K562 (cell line): ENCODE data around the gene TSPAN14. TPM values are rescaled to one million over a fixed set of nuclear protein-coding genes. Genes with fewer than 3 reads are reported as not detected.

Source experiments
- ATAC-seq: fragments of 200-7000 bp; cut with Tn5 transposase; 3 replicates; pipeline ENCODE4 v1.9.1; 2020; ENCODE audit warnings: moderate library complexity
- BruUV-seq: library from RNA; stranded (reverse); fragments of 400-500 nt; replicated peaks from 2 replicates; lab custom pipeline; 2021; lab: Mats Ljungman, UMichigan
- CTCF ChIA-PET: fragments of 300-600 bp; formaldehyde crosslinking; extraction: SDS; loops from one replicate; lab custom pipeline; 2021; ENCODE audit warnings: low intra/inter-chr PET ratio; lab: Yijun Ruan, JAX
- POLR2A ChIA-PET: fragments of 300-600, 350-650 bp; sonication (Branson Sonifier 250); formaldehyde crosslinking; extraction: SDS; loops from one replicate; lab custom pipeline; 2021; ENCODE audit warnings: antibody characterized with exemption, inconsistent platforms; lab: Yijun Ruan, JAX
- DNase-seq, 4 experiments: peaks; one replicate each; pipeline versions ENCODE4 v3.0.0 to v3.0.0-alpha.2; 2011 to 2018; ENCODE audit warnings: low spot score in 3 of 4, mixed read lengths in 3 of 4; ENCODE audit errors: extremely low read depth in 1 of 4
- FAIRE-seq: peaks from 2 replicates; lab custom pipeline; 2011; peaks lifted over from hg19 to GRCh38; lab: Jason Lieb, UNC
- H2AFZ ChIP-seq: 2 replicates; pipeline ENCODE4 v1.6.0; 2011; ENCODE audit warnings: low read depth, low read length, control low read depth, inconsistent platforms
- H3K27ac ChIP-seq: fragments of 200-600 bp; 3 replicates; pipeline ENCODE4 v1.8.0; 2011; ENCODE audit warnings: low read depth, mild to moderate bottlenecking, control low read depth, inconsistent platforms, low read length, moderate library complexity, mixed read lengths; ENCODE audit errors: extremely low read depth
- H3K27me3 ChIP-seq, 2 experiments: fragments of 300-600 bp in 1 of 2; 2 replicates in 1 of 2; 3 replicates in 1 of 2; pipeline versions ENCODE4 v1.6.0 to v1.8.0; 2011; ENCODE audit warnings: inconsistent platforms in 2 of 2, low read length in 2 of 2, mild to moderate bottlenecking in 1 of 2, mixed read lengths in 1 of 2, moderate library complexity in 1 of 2; ENCODE audit not compliant: control insufficient read depth in 2 of 2, insufficient read depth in 2 of 2
- H3K36me3 ChIP-seq: fragments of 300-600 bp; 3 replicates; pipeline ENCODE4 v1.8.0; 2011; ENCODE audit warnings: mild to moderate bottlenecking, low read length, inconsistent platforms; ENCODE audit not compliant: control insufficient read depth, insufficient read depth
- H3K4me1 ChIP-seq, 2 experiments: fragments of 200-600 bp in 1 of 2; replicated peaks in 1 of 2; 2 replicates in 1 of 2; 3 replicates in 1 of 2; pipeline versions ENCODE4 v1.5.1 to v1.8.0; 2011; ENCODE audit warnings: inconsistent platforms in 2 of 2, low read length in 2 of 2, mild to moderate bottlenecking in 1 of 2, mixed read lengths in 1 of 2, moderate library complexity in 1 of 2; ENCODE audit not compliant: control insufficient read depth in 2 of 2, insufficient read depth in 2 of 2
- H3K4me2 ChIP-seq: 2 replicates; pipeline ENCODE4 v1.6.1; 2011; ENCODE audit warnings: low read length, control low read depth, inconsistent platforms, mixed read lengths; ENCODE audit not compliant: insufficient read depth
- H3K4me3 ChIP-seq: fragments of 200-600 bp; sonication (generic), shearing (Covaris generic); 2 replicates; pipeline ENCODE4 v1.5.1; 2016; ENCODE audit warnings: control low read depth, inconsistent platforms
- H3K79me2 ChIP-seq: fragments of 200-600 bp; 3 replicates; pipeline ENCODE4 v1.8.0; 2011; ENCODE audit warnings: low read length, inconsistent platforms; ENCODE audit not compliant: control insufficient read depth, insufficient read depth
- H3K9ac ChIP-seq, 2 experiments: 2 replicates each; pipeline versions ENCODE4 v1.6.0 to v1.6.1; 2011; ENCODE audit warnings: low read depth in 2 of 2, low read length in 2 of 2, control low read depth in 1 of 2, inconsistent platforms in 1 of 2, mild to moderate bottlenecking in 1 of 2, mixed read lengths in 1 of 2; ENCODE audit not compliant: insufficient read depth in 1 of 2
- H3K9me1 ChIP-seq: one replicate; pipeline ENCODE4 v1.6.0; 2011; ENCODE audit warnings: inconsistent platforms, mild to moderate bottlenecking, low read length, moderate library complexity; ENCODE audit not compliant: control insufficient read depth, insufficient read depth
- H3K9me3 ChIP-seq: replicated peaks from 2 replicates; pipeline ENCODE4 v1.5.1; 2011; ENCODE audit warnings: low read depth, low read length, inconsistent platforms; ENCODE audit not compliant: control insufficient read depth, insufficient read depth
- H4K20me1 ChIP-seq: replicated peaks from 2 replicates; pipeline ENCODE4 v1.6.1; 2011; ENCODE audit warnings: low read length, inconsistent platforms, mixed read lengths; ENCODE audit not compliant: control insufficient read depth, insufficient read depth
- C11orf30 ChIP-seq: fragments of 450-650 bp; IDR thresholded peaks from 2 replicates; pipeline ENCODE4 v1.6.1; 2016; ENCODE audit warnings: low read depth, mild to moderate bottlenecking
- FOXP1 ChIP-seq: sonication (generic); formaldehyde crosslinking; IDR thresholded peaks from 2 replicates; pipeline ENCODE4 v1.8.0; 2022; ENCODE audit warnings: mild to moderate bottlenecking, missing genetic modification reagents
- HDAC2 ChIP-seq: fragments of 450-650 bp; IDR thresholded peaks from 2 replicates; pipeline ENCODE4 v1.6.1; 2016; ENCODE audit warnings: mild to moderate bottlenecking
- HNRNPUL1 ChIP-seq: fragments of 200-400 bp; formaldehyde crosslinking; IDR thresholded peaks from 2 replicates; pipeline ENCODE4 v1.6.1; 2017; ENCODE audit warnings: low read length
- MAFK ChIP-seq: IDR thresholded peaks from 2 replicates; pipeline ENCODE4 v1.6.1; 2011; ENCODE audit warnings: low read length, improper control_type of control experiment
- NELFE ChIP-seq: IDR thresholded peaks from 2 replicates; pipeline ENCODE4 v1.6.1; 2011; ENCODE audit warnings: mild to moderate bottlenecking; ENCODE audit not compliant: insufficient read depth, insufficient read length
- PHB2 ChIP-seq: fragments of 450-650 bp; IDR thresholded peaks from 2 replicates; pipeline ENCODE4 v1.6.1; 2017; ENCODE audit warnings: low read depth
- POU5F1 ChIP-seq: fragments of 150-350 bp; IDR thresholded peaks from 2 replicates; pipeline ENCODE4 v1.6.1; 2014; ENCODE audit warnings: borderline replicate concordance, low read length, low read depth, mild to moderate bottlenecking; ENCODE audit not compliant: partially characterized antibody
- TAF1 ChIP-seq: IDR thresholded peaks from 2 replicates; pipeline ENCODE4 v1.6.1; 2011; ENCODE audit warnings: mild to moderate bottlenecking, low read length, moderate library complexity; ENCODE audit not compliant: insufficient read depth, control insufficient read depth, severe bottlenecking; ENCODE audit errors: extremely low read depth
- TOE1 ChIP-seq, 2 experiments: fragments of 450-650 bp in 1 of 2; sonication (generic) in 1 of 2; formaldehyde crosslinking in 1 of 2; IDR thresholded peaks; 2 replicates each; pipeline versions ENCODE4 v1.7.1 to v1.8.0; 2016 to 2022; ENCODE audit warnings: borderline replicate concordance in 2 of 2, mild to moderate bottlenecking in 2 of 2, antibody characterized with exemption in 1 of 2, inconsistent platforms in 1 of 2, low read depth in 1 of 2, missing genetic modification reagents in 1 of 2, moderate library complexity in 1 of 2
- ZKSCAN1 ChIP-seq: fragments of 150-350 bp; IDR thresholded peaks from 2 replicates; pipeline ENCODE4 v1.6.1; 2016; ENCODE audit warnings: low read depth, low read length
- WGBS: fragments of 100-300 bp; shearing (Covaris generic); methylation state at CpG from one replicate; pipeline ENCODE4 v1.1.6; 2016; ENCODE audit warnings: low coverage, mixed read lengths; ENCODE audit not compliant: insufficient coverage; ENCODE audit errors: missing lambda C conversion rate; 5-methylcytosine and 5-hydroxymethylcytosine counted together
- in situ Hi-C: fragments of 300-500 bp; cut with MboI; formaldehyde crosslinking; loops from 4 replicates; pipeline ENCODE4 v1.15.0; 2018; ENCODE audit warnings: inconsistent platforms, mixed read lengths
- intact Hi-C: fragments of 100-400 bp; cut with micrococcal nuclease; formaldehyde crosslinking; loops from 2 replicates; pipeline ENCODE4 v1.14.2; 2022
- polyA plus RNA-seq, 8 experiments: library from polyadenylated mRNA; depleted of rRNA in 4 of 8; stranded (reverse) in 5 of 8; unstranded in 3 of 8; fragments of >200 nt; fragmentation: Nextera tagmentation in 2 of 8; fragmentation: Illumina TruSeq in 1 of 8; extraction: Ambion mirVana in 2 of 8; extraction: Trizol in 1 of 8; gene quantifications; 2 replicates each; pipeline versions ENCODE4 v1.2.1 to v1.2.3, GENCODE V29; 2011 to 2014; ENCODE audit warnings: inconsistent platforms in 1 of 8, missing spikeins in 1 of 8
- total RNA-seq, 7 experiments: library from RNA; depleted of rRNA in 6 of 7; stranded (reverse); fragments of >200 nt in 6 of 7; fragmentation: Illumina TruSeq in 2 of 7; extraction: Trizol in 2 of 7; gene quantifications; 2 replicates each; pipeline versions ENCODE4 v1.2.1 to v1.2.3, GENCODE V29; 2011 to 2021; ENCODE audit warnings: low replicate concordance in 1 of 7
- TF ChIP-seq, protein P1 (sequence below): sonication (generic); formaldehyde crosslinking; IDR thresholded peaks from 2 replicates; pipeline ENCODE4 v1.5.0; 2020; ENCODE audit warnings: missing genetic modification reagents
- TF ChIP-seq, protein P2 (sequence below), 3 experiments: fragments of 200-800 bp in 1 of 3; sonication (Bioruptor generic) in 1 of 3; sonication (generic) in 1 of 3; formaldehyde crosslinking in 1 of 3; IDR thresholded peaks; 2 replicates each; pipeline versions ENCODE4 v1.6.1 to v1.8.0; 2016 to 2022; ENCODE audit warnings: mild to moderate bottlenecking in 2 of 3, missing compliant biosample characterization in 2 of 3, missing genetic modification characterization in 2 of 3, missing genetic modification reagents in 1 of 3

Gene TSPAN14
- total and polyA plus RNA-seq, 9 of the 15 experiments (the other 6 are each of a cell fraction or from before 2014, with no cell fraction given) = 5.8 to 92.9 (median 23.3) TPM

DNA sequence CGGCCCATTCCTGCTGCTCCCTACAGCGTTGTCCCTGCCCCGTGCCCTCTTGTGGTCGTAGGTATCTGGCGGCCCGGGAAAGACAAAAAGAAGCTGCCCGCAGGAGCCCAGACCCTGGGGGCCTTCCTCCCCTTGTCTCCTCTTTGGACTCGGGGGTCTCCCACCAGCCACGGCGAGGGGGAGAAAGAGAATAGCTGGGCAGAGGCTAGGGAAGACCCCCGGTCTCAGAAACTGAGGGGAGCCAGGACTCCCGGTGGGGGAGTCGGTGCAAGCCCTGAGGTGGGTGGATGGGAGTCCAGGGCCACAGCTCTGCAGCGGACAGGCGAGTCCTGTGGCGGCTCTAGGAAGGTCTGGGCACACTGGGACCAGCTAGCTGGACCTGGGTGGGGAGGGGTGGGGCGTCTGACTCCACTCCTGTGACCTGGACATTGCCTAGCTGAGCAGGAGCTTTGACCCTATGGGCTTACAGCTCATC is 82.3 kb downstream of the TSPAN14 start:
- BruUV-seq = no TSS peak
- H3K9ac ChIP-seq = peak overlapping the region; percentile 21 to 81; a peak in 3 of 4 replicates
- H3K27ac ChIP-seq = no peak overlapping the region; the same call in 2 of the 3 replicates

More for the DNA sequence above, 82.3 kb downstream of the TSPAN14 start:
- no peaks in the 10 kb centered on the region for H3K9me1 ChIP-seq
- no peaks in the 10 kb centered on the region for H3K9me3 ChIP-seq
- peak overlapping the region; percentile 98 for H2AFZ ChIP-seq
- H3K79me2 ChIP-seq = no peaks in the 10 kb centered on the region
- in situ Hi-C loops (no loop called here), intact Hi-C loops (no loop called here)
- ChIA-PET CTCF (no interaction called here), POLR2A (no interaction called here)
- no peak for FAIRE-seq
- H3K4me3 ChIP-seq = peak overlapping the region; percentile 32
- peak overlapping the region; percentile 68 for H3K4me2 ChIP-seq
- peaks cover 10 to 18% of the 10 kb centered on the region in 2 experiments; a peak in 4 of 5 replicates for H3K4me1 ChIP-seq
- WGBS = 69% methylated on average over 13 of the region's 17 CpGs
- TF ChIP-seq, protein P1, sequence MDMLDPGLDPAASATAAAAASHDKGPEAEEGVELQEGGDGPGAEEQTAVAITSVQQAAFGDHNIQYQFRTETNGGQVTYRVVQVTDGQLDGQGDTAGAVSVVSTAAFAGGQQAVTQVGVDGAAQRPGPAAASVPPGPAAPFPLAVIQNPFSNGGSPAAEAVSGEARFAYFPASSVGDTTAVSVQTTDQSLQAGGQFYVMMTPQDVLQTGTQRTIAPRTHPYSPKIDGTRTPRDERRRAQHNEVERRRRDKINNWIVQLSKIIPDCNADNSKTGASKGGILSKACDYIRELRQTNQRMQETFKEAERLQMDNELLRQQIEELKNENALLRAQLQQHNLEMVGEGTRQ (CRISPR knock-in tag) = no peak
- no peak for TF ChIP-seq PHB2
- no peak for TF ChIP-seq POU5F1
- no peak for TF ChIP-seq TAF1
- TF ChIP-seq, protein P2, sequence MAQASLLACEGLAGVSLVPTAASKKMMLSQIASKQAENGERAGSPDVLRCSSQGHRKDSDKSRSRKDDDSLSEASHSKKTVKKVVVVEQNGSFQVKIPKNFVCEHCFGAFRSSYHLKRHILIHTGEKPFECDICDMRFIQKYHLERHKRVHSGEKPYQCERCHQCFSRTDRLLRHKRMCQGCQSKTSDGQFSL (CRISPR knock-in tag; IDR thresholded peaks at IDR 0.05) = 0 out of 2 replicates have a peak, but pooled peaks have one; percentile 2
- TF ChIP-seq, protein P2 (tag; IDR thresholded peaks at IDR 0.05) = no peak
- TF ChIP-seq C11orf30 = no peak
- no peak for TF ChIP-seq HNRNPUL1
- no peak for TF ChIP-seq TOE1 (IDR thresholded peaks at IDR 0.05; ENCODE audit: borderline replicate concordance)
- no peak for TF ChIP-seq TOE1 (CRISPR knock-in tag; IDR thresholded peaks at IDR 0.05; ENCODE audit: borderline replicate concordance, low read depth)
- no peak for TF ChIP-seq MAFK
- TF ChIP-seq HDAC2 = no peak
- TF ChIP-seq NELFE = no peak
- TF ChIP-seq ZKSCAN1 = 0 out of 2 replicates have a peak, but pooled peaks have one; percentile 2
- TF ChIP-seq FOXP1 (CRISPR knock-in tag) = no peak
- H3K36me3 ChIP-seq = no peaks in the 10 kb centered on the region
- no peak for DNase-seq
- H4K20me1 ChIP-seq = peaks cover 4% of the 10 kb centered on the region; the same call in 1 of the 2 replicates
- ATAC-seq = peak; percentile 4; the same call in 1 of the 3 replicates
- peaks cover 27 to 36% of the 10 kb centered on the region in 2 experiments for H3K27me3 ChIP-seq
